ENCODE measurements around the gene COL16A1.

Gene COL16A1

DNA sequence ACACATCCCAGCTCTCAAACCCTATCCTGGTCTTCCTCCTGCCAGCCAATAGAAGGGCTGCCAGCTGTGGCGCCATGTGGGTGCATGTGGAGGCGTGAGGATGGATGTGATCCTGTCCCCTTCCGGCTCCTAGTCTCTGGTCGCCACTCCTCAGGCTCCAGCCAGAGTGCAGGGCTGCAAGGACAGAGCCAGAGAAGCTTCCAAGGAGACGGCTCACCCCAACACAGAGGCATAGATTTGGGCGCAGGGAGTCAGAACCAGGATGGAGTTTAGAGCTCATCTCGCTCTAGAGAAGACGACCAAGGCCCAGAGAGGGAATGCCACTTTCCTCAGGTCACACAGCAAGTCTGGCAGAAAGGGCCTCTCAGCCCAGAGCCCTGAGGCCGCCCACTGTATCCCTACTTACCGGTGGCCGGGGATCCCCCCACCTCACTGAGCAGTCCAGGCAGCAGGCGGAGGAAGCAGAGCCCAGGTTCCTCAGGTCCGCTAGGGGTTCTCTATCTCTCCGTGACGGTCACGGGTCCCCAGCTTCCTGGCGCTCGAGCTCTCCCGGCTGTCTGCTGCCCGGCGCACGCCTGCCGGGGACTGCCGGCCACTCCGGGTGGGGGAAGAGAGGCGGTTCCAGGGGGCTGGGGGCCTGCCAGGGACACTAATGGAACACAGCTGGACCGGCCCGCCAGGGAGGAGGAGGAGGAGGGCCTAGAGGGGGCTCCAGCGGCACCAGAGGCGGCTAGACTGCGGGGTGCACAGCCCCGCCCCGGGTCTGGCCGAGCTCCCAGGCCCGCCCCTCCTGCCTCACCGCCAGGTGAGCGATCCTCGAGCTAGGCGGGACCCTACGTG lies at the start of gene COL16A1:
Gene COL16A1, minus strand, starts transcription at position 587 of the 840 bp plus-strand sequence. CDS start 1,824 bp downstream, outside the sequence.
- no peak for DNase-seq

DNA sequence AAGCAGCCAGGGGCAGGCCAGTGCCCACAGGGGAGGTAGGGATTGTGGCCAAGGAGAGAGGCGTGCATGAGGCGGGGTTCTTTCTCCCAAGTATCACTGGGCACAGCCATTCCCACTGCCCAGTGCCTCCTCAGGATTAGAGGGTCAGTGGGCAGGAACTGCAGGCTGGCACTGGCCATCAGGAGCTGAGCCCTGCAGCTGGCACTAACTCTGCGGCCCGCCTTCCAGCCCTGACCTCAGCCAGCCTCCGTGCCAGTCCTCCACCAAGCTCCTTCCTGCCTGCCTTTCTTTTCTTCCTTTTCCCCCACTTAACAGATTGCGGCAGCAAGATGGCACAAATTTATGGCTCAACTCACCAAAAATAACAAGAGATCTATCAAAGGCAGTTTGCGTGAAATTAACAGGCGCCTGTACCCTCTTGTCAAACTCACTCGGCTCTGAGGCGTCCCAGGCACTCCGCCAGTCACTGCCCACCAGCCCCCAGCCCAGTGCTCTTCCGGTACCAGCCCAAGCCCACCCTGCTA lies 49.2 kb upstream of the COL16A1 start:
- no peak for DNase-seq

DNA sequence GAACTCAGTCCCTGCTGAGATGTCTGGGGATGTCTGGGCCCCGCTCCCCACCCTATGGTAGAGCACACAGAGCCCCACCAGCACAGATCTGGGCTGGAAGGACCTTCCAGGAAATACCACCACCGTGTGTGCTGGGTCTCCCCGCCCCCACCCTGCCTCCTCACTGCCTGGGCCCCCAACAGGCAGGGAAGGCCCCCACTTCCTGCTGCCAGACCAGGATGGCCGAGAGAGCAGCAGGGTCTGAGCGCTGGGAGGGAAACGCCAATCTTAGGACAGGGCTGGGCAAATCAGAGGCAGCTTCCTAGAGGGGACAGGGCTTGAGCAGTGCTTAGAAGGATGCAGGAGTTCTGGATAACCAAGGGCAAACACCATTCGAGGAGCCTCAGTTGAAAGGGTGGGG lies 48.4 kb upstream of the COL16A1 start:
- DNase-seq = no peak

DNA sequence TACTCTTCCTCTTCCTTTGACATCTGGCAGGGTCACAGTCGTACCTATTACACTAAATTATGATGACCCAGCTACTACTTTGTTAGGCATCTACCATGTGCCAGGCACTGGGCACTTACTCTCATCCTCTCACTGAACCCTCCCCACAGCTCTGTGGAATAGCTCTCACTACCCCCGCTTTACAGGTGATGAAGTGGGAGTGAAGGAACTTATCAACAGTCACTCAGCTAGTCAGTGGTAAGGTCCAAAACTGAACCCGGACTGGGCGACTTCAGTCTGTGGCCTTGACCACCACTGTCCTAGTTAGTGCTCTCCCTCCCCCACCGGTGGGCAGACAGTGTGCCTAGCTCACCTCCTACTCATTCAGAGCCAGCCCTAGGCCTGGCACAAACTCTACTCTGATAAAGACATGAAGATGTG lies 48.0 kb upstream of the COL16A1 start:
- DNase-seq = no peak

DNA sequence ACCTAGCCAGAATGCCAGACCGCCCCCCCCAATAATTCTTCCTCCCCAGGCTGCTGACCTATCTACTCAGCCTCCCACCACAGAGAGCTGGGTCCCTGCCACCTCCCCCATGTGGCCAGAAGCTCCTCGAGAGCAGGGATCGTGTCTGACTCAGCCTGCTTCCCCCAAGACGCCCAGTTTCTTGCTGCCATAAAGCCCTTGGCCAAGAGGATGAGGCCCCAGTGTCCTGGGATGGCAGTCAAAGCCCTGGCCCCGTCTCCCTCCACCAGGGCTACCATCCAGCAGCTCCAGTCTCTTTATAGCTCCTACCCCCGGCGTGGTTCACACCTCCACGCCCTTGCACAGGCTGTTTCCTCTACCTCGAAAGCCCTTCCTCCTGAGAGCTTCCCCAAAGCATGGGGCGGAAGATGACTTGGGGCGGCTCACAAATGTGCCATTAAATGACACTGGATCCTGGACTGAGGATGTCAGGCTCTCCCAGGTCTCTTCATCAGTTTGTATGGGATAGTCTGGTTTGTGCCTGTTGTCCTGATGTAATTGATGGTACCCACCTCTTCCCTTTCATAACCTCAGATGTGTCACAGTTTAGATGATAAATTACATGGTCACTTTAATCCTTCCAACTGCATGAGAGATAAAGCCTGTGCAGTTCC lies 47.2 kb upstream of the COL16A1 start:
- DNase-seq = no peak

DNA sequence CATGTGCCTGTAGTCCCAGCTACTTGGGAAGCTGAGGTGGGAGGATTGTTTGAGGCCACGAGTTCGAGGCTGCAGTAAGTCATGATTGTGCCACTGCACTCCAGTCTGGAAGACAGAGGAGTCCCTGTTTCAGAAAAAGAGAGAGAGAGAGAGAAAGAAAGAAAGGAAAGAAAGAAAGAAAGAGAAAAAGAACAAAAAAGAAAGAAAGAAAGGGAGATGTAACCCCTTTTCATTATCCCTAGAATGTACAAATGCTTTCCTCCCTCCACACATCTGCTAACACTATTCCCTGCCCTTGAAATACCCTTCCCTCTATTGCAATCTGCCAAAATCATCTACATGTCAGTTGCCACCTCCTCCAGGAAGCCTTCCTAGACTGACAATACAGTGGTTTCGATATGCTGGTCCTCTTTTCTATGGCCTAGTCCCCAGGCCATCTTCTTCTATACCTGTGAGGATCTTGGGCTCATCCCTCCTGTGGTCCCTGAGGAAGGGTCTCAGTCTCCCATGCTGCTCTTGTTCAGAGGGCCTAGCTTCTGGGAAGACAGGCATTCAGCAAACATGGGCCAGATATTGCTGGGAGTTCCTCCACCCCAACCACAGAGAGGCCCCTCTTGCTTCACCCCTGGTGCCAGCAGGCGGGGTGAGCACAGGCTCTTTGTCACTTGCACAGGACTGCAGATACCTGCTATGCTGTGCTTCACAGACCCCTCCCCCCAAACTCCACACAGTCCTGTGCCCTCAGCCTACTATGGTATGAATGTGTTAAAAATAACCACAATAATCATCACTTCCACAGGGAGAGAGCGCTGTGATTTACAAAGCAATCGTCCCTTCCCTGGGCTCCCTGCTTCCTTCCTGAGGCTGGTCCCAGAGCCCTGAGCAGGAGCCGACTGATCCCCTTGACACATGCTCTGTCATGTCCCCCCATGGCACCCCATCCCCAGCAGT lies 46.2 kb upstream of the COL16A1 start:
- DNase-seq = no peak

DNA sequence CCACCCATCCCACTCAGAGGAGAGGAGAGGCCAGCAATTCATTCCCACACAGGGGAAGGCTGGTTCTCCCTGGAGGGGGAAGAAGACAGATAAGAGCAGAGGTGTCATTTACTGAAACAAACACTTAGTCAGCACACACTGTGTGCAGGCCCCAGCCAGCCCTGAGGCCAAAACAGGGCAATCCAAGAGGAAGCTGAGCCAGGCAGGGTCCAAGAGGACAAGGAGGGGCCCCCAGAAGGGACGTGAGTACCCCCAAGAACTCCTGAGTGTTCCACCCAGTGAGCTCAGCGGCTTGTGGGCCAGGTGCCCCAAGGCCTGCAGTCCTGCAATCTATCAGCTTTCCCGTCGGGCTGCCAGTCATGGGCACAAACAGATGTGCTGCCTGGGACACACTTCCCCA lies 44.5 kb upstream of the COL16A1 start:
- no peak for DNase-seq

DNA sequence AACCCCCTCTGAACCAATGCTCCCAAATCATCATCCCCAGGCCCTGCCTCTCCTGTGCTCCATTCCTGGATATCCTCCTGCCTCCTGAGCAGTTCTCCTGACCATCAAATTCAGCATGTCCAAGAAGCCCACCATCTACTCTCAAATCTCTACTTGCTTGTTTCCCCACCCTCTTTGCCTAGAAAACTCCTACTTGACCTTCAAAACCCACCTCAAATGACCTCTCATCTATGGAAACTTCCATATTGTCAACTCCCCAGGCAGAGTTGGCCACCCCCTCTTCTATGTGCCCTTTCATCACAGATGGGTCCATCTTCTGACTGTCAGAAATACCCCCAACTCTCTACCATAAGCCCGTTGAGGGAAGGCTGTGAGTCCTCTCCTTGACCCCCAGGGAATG lies 43.5 kb upstream of the COL16A1 start:
- DNase-seq = no peak

DNA sequence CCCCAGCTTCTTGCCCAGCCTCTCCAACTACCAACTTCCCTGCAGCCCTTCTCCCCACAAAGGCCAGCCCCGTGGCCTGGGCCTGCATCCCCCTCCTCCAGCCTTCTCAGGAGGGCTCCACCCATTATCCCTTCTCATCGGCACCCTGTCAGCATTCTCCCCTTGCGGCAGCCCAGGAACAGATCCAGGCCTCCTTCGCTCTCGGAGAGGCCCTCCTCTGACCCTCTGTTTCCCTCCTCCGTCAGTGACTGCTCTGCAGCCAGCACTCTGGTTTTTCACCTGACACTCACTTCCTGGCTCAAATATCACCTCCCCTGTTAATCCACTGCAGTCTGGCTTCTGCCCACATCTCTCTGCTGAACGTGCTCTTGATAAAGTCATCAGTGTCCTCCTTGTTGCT lies 42.9 kb upstream of the COL16A1 start:
- DNase-seq = no peak

DNA sequence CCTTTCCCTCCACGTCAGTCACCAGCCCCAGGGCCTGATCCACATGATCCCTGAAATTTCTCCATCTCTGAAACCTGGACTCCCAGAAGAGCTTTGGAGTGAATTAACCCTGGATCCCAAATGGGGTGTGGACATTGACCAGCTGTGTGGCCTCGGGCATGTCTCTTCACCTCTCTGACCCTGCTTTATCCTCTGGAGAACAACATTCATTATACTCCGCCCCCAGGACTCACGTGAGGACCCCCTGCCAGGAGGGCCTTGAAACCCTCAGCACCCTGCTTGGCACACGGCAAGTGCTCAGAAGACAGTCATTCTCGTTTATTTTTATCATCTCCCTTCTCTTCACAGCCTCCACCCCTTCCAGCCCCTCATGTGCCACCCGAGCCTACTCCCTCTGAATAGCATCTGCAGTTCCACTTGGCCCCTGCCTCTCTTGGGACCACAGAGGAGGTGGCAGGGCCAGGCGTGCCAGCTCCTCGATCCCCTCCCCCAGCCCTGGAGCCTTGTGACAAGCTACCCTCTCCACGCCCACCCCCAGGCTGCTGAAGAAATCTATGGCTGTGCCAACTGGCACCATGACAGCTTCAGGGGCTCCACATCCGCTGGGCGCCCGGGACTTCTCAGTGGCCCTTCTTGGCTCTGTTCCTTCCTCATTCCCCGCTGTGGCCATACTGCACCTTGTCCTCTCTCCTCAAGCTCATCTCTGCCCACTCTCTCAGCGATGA lies 42.3 kb upstream of the COL16A1 start:
- no peak for DNase-seq

DNA sequence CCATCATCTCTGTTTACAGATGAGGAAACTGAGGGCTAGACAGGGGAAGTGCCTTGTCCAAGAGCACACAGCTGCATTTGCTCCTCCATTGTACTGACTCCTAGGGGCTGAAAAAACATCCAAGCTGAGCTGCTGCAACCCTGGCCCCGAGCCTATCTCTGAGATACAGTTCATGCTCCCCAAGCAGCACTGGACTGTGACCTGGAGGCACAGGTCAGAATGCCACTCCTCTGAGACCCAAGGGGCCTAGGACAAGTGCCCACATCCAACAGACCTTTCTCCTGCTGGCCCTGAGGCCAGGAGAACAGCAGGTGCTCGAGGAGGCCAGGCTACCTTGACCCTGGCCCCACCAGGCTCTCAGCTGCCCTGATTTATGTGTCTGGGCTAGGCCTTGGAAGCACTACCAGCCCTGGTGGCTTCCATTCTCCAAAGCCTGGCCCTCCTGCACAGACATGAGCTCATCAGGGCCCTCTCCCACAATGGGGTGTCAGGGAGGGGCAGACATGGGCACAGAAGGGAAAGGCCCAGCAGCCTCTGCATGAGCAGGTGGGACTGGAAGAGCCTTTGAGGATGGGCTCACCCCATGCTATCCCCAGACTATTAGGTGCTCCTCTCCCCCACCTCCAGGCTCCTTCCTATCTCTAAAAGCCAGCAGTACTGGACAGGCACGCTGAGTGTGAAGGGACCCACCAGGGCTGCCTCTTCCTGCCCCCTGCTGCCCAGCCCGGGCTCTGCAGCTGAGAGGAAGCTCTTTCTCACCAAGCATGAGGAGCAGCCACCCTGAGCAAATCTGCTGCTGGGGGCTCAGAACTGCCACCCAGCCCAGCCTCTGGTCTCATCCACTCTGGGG lies 41.5 kb upstream of the COL16A1 start:
- DNase-seq = peak; percentile 67

DNA sequence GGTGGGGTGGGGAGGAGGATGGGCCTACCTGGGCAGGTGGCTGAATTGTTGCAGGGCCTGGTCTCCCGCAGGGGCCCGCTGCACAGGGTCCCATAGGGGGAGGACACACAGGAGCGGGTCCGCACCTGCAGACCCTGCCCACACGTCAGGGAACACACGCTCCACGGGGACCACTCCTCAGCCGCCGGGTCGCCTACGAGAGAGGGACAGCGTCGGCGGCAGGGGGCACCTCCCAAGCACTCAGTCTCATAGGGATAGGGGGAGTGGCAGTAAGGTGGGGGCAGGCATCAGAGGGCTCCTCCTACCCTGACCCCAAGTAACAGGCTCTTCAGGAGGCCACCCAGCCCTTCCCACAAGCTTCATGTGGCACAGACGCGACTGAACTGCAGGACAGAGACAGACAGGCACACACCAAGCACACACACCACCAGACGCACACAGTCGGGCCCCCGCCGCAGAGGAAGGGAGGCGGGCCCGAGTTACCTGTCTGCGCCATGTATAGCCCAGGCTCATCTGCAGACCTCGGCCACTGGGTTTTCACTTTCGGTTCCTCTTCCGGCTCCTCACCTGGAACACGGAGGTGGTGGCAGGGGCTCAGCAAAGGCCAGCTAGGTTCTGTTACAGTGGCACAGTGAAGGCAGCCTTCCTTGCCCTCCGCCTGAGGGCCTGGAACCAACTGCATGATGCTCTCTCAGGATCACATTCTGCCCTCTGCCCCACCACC lies 40.5 kb upstream of the COL16A1 start:
- DNase-seq = no peak

DNA sequence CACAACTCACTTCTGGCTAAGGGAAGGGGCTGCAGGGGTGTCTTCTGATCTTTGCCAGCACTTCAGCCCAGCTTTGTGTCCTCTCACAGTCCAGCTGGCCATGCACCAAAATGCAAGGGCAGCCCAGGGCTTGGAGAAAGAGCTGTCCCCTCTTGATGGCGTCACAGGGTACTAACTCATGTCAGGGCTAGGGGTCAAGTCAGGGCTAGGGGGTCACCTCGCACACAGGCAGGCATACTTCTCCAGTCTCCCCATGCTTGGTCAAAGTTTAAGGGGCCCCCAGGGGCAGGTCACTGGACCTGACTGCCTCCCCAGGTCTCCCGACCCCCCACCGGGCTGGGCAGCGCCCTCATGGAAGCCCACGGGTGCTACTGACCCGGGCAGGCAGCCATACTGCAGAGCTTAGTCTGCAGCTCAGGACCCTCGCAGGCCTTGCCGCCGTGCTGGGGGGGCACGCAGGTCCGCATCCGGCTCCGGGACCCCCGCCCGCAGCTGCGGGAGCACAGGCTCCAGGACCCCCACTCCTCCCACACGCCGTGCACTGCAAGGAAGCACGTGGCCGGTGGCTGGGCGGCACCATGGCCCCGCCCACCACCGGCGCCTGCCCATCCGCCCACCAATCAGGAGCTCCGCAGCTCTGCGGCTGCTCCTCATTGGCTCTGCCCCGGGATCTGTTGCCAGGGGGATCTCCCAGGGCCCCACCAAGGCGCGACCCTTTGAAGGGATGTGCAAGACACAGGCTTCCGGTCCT lies 38.8 kb upstream of the COL16A1 start:
- DNase-seq = no peak

DNA sequence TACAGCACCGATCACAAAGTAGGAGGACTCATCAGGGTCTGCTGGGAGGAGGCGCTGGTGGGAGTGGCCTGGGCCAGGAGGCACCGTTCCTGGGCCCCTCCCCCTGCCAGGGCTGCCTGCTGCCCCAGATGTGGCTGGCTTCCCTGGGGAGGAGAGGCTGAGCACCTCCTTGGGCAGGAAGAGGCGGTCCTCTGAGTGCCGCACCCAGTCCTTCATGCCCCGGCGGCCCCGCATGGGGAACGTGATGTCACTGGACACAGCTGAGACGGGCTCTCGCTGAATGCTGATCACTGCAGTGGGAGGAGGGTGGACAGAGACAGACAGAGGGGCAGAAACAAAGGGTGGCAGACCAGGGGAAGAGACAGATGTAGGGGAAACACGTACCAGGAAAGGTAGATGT lies 35.5 kb upstream of the COL16A1 start:
- DNase-seq = no peak

DNA sequence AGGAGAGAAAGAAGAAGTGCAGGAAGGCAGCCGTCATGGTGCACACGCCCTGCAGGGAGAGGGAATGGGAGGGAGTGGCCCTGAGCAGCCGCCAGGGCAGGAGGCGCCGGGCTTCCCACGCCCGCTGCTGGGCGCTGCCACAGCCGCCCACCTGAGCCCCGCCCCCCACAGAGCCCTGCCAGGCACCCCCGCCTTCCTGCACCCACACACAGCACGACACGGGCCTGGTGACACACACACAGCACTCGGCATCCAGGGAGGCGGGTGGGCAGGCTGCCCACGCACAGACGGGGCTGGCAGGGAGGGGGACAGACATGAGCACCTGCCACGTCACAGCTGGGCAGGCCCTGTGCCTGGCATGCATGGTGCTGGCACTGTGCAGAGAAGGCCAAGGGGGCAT lies 32.9 kb upstream of the COL16A1 start:
- DNase-seq = no peak

DNA sequence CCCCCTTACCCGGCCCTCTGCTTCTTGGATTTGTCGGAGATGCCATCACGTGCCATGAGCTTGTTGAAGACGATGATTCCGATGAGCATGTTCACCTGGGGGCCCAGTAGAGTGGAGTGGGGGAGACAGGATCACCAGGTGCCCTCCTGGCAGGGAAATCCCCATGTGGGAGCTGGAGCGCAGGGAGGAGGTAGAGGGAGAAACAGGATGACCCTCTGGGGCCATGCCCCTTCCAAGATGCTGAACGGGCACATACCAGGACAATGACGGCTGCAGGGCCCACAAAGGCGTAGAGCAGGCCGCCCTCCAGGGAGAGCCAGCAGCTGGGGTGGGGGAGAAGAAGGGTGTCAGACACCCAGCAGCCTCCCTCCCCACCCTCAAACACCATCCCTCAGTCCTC lies 31.8 kb upstream of the COL16A1 start:
- DNase-seq = no peak

DNA sequence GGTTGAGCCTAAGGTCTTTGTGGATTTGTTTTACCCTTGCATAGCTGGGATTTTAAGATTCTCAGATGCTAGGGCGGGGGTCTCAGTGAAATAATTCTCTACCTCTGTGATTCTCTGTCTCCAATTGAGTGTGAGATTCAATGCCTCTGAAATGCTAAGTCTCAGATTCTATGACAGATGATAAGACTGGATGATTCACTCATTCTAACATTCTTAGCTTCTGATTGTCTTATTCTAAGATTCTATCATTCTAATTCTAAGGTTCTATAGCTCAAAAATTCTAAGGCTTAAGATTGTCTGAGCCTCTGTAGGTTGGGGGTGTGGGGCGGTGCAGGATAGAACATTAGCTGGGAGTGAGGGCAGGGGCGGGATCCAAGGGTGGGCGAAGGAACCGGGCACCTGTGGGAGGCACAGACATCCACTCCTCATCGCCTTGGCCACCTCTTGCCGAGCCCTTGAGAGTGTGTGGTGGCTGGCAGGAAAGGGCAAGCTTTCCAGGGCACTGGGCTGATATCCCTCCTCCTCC lies 30.8 kb upstream of the COL16A1 start:
- no peak for DNase-seq

DNA sequence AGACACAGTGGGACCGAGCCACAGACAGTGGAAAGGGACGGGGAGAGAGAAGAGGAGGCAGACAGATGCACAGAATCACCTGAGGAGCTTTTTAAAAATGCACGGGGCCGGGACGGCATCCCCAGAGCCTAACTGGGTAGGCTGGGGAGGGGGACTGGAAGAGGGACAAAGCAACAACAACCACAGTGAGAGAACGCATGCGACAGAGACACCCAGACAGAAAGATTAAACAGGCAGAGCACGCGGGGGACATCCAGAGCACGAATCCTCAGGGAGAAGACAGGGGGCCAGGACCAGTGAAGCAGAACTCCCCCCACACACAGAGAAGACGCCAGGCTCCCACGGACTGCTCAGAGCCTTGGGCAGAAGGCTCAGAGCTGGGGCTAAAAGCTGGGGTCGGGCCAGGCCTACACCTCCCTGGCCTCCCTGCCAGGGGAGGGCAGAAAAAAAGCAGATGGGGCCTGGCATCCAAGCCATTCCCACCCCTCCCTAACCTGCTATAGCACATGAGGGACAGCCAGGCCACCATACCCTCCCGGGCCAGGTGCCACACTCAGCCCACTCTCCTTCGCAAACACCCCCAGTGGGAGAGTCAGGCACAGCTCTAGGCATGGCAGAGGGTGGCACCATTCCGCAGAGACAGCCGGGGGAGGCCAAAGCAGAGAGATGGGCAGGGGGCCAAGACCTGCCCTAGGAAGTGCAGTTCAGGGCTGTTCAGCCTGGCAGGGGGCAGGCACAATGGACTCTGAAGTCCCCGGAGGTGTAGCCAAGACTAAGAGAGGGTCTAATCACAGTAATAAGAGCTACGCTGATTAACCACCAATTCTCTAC lies 29.8 kb upstream of the COL16A1 start:
- DNase-seq = no peak

All from SHP77 treated with DMSO at 0.1 percent for 48 hours (cell line).